Mesothelial cell of epicardium (in vitro differentiated cells): ENCODE data around the gene NEU1. TPM values are rescaled to one million over a fixed set of nuclear protein-coding genes. Genes with fewer than 3 reads are reported as not detected.
A peak's percentile ranks its signal among the peaks of the same experiment; 100 is the strongest.
"Not testable (repeated sequence)": the region's sequence is repeated elsewhere in the genome, so short reads cannot be mapped to it uniquely, and the experiment has no call there.

Source experiments
- DNase-seq, 2 experiments: peaks; one replicate each; pipeline ENCODE4 v3.0.0; 2021; ENCODE audit warnings: low spot score in 2 of 2; ENCODE audit not compliant: unreplicated experiment in 2 of 2
- H3K27ac Mint-ChIP-seq: 2 replicates; pipeline ENCODE4 v1.8.0; 2021; ENCODE audit warnings: mixed read lengths
- H3K27me3 Mint-ChIP-seq: 2 replicates; pipeline ENCODE4 v1.8.0; 2021; ENCODE audit warnings: low read depth, mixed read lengths
- H3K36me3 Mint-ChIP-seq: 2 replicates; pipeline ENCODE4 v1.8.0; 2021; ENCODE audit warnings: mixed read lengths
- H3K4me1 Mint-ChIP-seq: 2 replicates; pipeline ENCODE4 v1.8.0; 2021; ENCODE audit warnings: mixed read lengths
- H3K4me3 Mint-ChIP-seq: 2 replicates; pipeline ENCODE4 v1.8.0; 2021; ENCODE audit warnings: mild to moderate bottlenecking, moderate library complexity, mixed read lengths
- H3K9me3 Mint-ChIP-seq: 2 replicates; pipeline ENCODE4 v1.8.0; 2021; ENCODE audit warnings: mixed read lengths
- total RNA-seq: library from RNA; stranded (reverse); gene quantifications from 3 replicates; pipeline ENCODE4 v1.2.1, GENCODE V29; 2021
- TF ChIP-seq, protein P1 (sequence below): fragments of 200-600 bp; sonication (generic); IDR thresholded peaks from one replicate; pipeline ENCODE4 v1.5.0; 2021; ENCODE audit warnings: antibody characterized with exemption; ENCODE audit not compliant: unreplicated experiment

NEU1 gene
- 23.2 to 24.7 TPM (median 24.4 TPM) in 3 replicates for total RNA-seq

DNA sequence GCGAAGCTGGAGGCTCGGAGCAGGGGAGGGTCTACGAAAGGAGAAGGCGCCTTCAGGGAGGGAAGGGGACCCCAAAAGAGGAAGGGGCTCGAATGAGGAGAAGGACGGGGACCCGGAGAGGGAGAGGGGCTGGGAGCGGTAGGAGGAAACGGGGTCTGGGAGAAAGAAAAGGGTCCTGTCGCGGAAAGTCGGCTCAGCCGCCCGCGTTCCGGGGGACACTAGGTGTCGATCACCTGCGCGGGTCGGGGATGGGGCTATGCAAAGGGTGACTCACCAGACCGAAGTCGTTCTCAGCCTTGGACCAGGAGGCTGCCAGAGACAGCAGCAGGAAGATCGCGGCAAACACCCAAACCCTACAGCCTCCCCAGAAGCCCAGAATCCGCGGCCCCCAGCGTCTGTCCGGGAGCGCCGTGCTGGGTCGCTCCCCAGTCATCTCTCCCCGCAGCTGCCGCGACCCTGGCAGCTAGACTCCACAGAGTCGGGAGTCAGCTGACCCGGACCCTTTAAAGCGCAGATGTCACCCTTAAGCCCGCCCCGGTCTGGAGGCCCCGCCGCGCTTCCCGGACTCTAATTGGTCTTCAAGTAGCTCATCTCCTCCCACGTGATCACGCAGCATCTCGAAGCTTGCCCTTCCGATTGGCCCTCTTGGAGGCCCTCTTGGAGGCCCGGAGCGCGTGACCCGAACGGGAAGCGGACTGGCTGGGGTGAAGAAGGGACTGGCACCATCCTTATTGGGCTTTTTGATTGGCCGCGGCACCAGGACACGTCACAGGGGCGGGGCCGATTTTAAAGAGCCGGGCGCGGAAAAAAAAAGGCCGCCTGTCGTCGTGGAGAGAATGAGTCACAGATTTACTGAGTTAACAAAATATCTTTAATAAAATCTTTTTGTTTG, at the start of gene NEU1:
Gene NEU1, minus strand, starts transcription at position 478 of the 892 bp plus-strand sequence. Its CDS starts 45 bp downstream, at position 433.
- H3K9me3 Mint-ChIP-seq: no peaks in the 10 kb centered on the region
- TF ChIP-seq, protein P1, sequence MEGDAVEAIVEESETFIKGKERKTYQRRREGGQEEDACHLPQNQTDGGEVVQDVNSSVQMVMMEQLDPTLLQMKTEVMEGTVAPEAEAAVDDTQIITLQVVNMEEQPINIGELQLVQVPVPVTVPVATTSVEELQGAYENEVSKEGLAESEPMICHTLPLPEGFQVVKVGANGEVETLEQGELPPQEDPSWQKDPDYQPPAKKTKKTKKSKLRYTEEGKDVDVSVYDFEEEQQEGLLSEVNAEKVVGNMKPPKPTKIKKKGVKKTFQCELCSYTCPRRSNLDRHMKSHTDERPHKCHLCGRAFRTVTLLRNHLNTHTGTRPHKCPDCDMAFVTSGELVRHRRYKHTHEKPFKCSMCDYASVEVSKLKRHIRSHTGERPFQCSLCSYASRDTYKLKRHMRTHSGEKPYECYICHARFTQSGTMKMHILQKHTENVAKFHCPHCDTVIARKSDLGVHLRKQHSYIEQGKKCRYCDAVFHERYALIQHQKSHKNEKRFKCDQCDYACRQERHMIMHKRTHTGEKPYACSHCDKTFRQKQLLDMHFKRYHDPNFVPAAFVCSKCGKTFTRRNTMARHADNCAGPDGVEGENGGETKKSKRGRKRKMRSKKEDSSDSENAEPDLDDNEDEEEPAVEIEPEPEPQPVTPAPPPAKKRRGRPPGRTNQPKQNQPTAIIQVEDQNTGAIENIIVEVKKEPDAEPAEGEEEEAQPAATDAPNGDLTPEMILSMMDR: no peak
- peak within 1 kb of the TSS; percentile 97 for H3K4me3 Mint-ChIP-seq
- no peaks in the 10 kb centered on the region for H3K27me3 Mint-ChIP-seq
- H3K4me1 Mint-ChIP-seq: peaks cover 20% of the 10 kb centered on the region
- peak within 1 kb of the TSS; percentile 100 for H3K27ac Mint-ChIP-seq
- peak; percentile 97 to 98 for DNase-seq
- peaks cover 4% of the 10 kb centered on the region for H3K36me3 Mint-ChIP-seq

DNA sequence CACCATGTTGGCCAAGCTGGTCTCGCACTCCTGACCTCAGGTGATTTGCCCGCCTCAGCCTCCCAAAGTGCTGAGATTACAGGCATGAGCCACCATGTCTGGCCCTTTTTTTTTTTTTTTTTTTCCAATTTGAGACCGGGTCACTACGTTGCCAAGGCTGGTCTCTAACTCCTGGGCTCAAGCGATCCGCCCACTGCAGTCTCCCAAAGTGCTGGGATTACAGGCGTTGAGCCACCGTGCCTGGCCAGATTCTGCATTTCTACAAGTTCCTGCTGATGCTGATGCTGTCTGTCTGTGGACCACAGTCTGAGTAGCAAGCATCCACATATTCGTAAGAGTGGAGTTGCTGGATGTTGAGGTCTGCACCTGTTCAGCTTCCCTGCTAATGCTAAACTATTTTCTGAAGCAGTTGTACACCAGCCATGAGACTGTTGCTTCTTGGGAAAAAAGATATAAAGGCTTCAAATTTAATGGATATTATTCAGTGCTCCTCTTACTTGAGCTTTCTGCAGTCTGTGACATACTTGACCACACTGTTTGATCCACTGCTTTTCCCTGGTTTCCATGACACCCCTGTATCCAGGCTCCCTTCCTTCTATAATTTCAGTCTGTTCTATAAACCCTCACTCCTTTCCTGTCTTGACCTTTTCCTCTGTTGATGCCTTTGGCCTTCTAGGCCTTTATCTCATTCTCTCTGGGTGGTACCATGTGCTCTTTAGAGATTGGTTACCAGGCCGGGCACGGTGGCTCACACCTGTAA, 49.4 kb upstream of the NEU1 start:
- Mint-ChIP-seq H3K4me1 (peaks cover 4% of the 10 kb centered on the region), H3K9me3 (no peaks in the 10 kb centered on the region), H3K27ac (no peak overlapping the region), H3K4me3 (no peak overlapping the region), H3K27me3 (no peaks in the 10 kb centered on the region), H3K36me3 (no peaks in the 10 kb centered on the region)
- no peak for DNase-seq
- TF ChIP-seq, protein P1: no peak

DNA sequence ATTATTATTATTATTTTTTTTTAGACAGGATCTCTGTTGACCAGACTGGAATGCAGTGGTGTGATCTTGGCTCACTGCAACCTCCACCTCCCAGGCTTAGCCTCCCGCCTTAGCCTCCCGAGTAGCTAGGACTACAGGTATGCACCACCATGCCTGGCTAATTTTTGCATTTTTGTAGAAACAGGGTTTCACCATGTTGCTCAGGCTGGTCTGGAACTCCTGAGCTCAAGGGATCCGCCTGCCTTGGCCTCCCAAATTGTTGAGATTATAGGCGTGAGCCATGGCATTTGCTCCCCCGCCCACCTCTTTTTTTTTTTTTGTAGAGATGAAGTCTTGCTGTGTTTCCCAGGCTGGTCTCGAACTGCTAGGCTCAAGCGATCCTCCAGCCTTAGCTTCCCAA, 46.7 kb upstream of the NEU1 start:
- not testable (repeated sequence) for H3K27ac Mint-ChIP-seq, H3K36me3 Mint-ChIP-seq, DNase-seq, H3K4me3 Mint-ChIP-seq, H3K4me1 Mint-ChIP-seq, H3K27me3 Mint-ChIP-seq, H3K9me3 Mint-ChIP-seq

- no peak for DNase-seq
- H3K9me3 Mint-ChIP-seq: no peaks in the 10 kb centered on the region
- H3K27ac Mint-ChIP-seq: no peak overlapping the region
- H3K4me1 Mint-ChIP-seq: peaks cover 11% of the 10 kb centered on the region
- TF ChIP-seq, protein P1: no peak
- H3K4me3 Mint-ChIP-seq: no peak overlapping the region
- no peaks in the 10 kb centered on the region for H3K36me3 Mint-ChIP-seq
- H3K27me3 Mint-ChIP-seq: no peaks in the 10 kb centered on the region
These were observed 46.2 kb upstream of the NEU1 start for GRCh38 chr6:31908791-31909190.

DNA sequence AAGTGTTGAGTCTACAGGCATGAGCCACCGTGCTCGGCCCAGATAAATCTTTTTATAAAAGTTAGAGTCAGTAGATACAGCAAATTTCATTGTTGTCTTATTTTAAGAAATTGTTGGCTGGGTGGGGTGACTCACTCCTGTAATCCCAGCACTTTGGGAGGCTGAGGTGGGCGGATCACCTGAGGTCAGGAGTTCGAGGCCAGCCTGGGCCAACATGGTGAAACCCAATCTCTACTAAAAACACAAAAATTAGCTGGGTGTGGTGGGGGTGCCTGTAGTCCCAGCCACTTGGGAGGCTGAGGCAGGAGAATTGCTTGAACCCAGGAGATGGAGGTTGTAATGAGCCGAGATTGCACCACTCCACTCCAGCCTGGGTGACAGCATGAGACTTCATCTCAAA, 45.6 kb upstream of the NEU1 start:
- not testable (repeated sequence) for H3K36me3 Mint-ChIP-seq, DNase-seq, H3K4me3 Mint-ChIP-seq, H3K27me3 Mint-ChIP-seq, H3K27ac Mint-ChIP-seq, H3K9me3 Mint-ChIP-seq
- peaks cover 11% of the 10 kb centered on the region for H3K4me1 Mint-ChIP-seq

DNA sequence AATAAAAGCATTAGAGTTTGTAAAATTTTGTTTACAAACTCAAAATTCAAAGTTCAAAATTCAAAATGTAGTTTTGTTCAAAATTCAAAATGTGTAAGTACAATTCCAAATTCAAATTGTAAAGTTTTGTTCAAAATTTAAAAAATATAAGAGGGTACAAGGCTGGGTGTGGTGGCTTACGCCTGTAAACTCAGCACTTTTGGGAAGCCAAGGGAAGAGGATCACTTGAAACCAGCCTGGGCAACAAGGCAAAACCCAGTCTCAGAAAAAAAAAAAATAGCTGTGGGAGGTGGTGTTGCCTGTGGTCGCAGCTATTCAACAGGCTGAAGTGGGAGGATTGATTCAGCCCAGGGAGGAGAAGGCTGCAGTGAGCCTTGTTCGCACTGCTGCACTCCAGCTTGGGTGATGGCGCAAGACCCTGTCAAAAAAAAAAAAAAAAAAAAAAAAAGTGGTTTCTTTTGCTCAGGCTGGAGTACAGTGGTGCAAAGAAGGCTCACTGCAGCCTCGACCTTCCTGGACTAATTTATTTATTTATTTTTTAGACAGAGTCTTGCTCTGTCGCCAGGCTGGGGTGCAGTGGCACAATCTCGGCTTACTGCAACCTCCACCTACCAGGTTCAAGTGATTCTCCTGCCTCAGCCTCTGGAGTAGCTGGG, 44.7 kb upstream of the NEU1 start:
- no peaks in the 10 kb centered on the region for H3K27me3 Mint-ChIP-seq
- no peaks in the 10 kb centered on the region for H3K36me3 Mint-ChIP-seq
- TF ChIP-seq, protein P1: no peak
- H3K9me3 Mint-ChIP-seq: no peaks in the 10 kb centered on the region
- no peak overlapping the region for H3K27ac Mint-ChIP-seq
- peaks cover 19% of the 10 kb centered on the region for H3K4me1 Mint-ChIP-seq
- H3K4me3 Mint-ChIP-seq: no peak overlapping the region
- no peak for DNase-seq

DNA sequence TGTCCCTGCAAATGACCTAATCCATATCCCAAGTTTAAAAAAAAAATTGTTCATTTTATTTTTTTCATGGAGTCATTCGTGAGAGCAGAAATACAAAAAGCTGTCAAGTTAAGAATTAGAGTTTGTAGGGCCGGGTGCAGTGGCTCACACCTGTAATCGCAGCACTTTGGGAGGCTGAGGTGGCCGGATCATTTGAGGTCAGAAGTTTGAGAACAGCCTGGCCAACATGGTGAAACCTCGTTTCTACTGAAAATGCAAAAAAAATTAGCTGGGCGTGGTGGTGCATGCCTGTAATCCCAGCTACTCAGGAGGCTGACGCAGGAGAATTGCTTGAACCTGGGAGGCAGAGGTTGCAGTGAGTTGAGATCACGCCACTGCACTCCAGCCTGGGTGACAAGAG, 44.1 kb upstream of the NEU1 start:
- not testable (repeated sequence) for H3K36me3 Mint-ChIP-seq, H3K27ac Mint-ChIP-seq, H3K27me3 Mint-ChIP-seq, DNase-seq, H3K9me3 Mint-ChIP-seq, H3K4me3 Mint-ChIP-seq
- H3K4me1 Mint-ChIP-seq: peaks cover 19% of the 10 kb centered on the region
